ENCODE data around the gene KRT12.

KRT12 gene

DNA sequence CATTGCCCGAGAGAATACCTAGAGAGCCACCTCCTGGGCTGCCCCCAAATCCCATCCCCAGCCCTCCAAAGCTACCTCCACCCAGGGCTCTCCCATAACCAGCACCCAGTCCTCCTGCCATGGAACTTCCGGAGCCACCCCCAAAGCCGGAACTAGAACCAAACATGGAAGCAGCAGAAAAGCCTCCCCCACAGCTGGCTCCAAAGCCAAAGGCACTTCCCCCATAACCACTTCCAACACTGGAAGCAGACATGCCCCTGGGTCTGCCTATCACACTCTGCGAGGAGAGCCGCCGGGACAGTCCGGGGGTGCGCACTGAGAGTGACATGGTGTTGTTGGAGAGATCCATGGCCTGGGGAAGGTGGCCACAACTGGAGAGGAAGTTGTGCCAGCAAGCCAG is at the start of gene KRT12:
TSS of gene KRT12 (minus strand) at position 386 of the 400 bp plus-strand sequence. CDS start at position 349, 37 bp downstream.
- DNase-seq: no peak

DNA sequence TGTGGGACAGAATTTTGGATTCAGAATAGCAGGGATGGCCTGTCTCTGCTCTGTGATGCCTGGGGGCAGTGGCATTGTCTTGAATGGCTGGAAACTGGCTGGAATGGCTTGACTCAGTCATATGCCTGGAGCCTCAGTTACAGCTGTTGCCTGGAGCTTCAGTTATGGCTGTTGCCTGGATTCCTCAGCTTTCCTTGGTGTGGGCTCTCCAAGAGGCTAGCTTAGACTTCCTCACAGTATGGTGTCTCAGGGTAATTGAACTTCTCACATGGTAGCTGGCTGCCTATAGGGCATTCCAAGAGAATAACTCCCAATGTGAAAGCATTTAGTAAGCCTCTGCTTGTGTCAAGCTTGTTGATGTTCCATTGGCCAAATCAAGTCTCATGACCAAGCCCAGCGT is 49.3 kb upstream of the KRT12 start:
- no peak for DNase-seq

DNA sequence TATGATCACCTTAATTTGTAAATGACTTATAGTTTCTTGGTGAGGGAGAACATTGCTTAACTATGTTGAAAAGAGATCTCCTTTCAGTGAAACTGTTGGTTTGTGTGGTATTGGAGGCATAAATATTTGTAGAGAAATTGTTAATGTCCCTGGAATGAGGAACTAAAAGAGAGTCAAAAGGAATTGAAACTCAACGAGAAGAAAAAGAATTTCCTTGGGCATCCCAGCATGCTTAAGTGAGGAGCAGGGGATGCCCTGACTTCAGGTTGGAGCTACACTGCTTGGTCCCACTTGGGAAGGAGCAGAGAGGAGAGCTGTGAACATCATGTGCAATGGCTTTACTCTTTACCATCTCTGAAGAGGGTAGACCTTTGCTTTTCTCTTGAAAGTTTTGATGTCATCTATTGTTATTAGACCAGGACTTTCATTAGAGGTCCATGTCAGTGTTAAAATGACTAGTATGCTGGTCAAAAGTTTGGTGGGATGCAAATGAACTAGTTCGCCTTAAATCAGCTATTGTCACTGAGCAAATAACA is 48.8 kb upstream of the KRT12 start:
- DNase-seq: no peak

DNA sequence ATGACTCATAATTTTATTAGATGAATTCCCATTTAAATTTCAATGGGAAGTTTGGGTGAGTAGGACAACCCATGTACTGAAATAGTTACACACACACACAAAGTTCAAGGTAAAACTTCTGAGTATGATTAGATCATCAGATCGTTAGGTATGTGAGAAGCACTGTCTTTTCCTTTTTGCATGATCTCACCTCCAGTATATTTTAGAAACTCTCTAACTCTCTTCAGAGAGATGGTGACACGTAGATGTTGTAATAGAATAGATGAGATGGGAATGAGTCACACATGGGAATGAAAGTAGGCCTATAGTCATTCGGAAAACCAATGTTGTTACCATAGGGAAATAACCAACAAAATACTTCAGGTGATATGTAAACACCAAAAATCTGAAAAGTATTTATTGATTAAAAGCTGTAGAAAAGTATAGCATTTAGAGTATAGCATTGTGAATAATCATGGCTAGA is 48.2 kb upstream of the KRT12 start:
- DNase-seq: no peak

DNA sequence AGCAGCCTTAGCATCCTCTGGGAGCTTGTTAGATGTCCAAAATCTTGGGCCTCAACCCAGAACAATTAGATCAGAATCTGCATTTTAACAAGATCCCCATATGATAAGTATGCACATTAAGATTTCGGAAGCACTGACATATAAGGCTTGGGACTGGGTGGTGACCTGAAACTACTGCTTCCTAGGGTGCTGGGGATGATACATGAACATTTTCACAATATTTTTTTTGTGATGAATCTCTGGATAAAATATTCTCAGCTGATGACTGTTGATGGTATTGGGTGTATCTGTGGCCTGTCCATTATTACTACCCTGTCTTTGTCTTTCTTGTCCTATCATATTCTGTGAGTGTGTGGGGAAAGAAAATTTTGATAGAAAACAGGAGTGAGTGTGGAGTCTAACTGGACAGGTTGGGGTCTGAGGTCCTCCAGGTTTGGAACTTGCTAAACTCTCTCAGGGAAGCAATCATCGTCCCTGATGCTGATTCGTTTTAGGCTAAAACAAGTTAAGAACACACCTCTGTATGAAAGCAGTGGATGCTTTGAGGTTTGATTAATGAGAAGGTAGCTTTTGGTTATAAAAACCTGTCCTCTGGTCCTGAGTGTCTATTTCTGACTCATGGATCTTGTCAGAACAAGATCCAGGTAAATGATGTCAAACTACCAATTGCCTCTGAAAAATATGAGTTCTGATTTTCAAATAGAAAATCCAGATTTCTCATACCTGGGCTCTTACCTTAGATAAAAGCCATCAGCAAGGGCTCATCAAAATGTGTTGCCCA is 47.2 kb upstream of the KRT12 start:
- no peak for DNase-seq

DNA sequence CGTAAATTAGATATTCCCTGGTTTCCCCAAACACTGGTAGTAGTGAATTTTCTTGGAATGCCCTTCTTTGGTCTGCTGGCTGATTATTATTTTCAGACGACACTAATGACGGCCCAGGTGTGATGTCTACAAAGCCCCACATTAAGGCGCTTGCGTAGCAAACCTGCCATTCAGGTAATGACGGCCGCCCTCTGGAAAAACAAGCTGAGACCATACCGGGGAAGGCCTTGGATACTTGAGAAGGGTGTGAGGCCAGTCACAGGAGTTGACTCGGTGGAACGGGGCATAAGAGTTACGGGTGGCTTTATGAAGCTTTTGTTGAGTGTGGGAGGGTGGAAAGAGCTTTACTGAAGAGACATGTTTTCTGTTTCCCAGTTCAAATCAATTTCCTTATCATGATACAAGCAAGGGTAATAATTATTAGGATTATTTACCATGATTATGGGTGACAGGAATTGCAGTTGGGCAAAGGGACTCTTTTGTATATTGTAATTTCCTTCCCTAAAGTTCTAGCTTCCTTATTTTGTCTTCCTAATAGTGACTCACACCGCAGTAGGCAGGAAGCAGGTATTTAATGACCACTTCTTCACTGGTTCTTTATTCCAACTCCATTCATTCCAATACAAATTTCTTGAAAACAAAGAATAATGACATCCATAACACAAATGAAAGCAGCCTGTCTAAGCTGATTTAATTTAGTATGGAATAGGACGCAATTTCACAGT is 45.6 kb upstream of the KRT12 start:
- no peak for DNase-seq

DNA sequence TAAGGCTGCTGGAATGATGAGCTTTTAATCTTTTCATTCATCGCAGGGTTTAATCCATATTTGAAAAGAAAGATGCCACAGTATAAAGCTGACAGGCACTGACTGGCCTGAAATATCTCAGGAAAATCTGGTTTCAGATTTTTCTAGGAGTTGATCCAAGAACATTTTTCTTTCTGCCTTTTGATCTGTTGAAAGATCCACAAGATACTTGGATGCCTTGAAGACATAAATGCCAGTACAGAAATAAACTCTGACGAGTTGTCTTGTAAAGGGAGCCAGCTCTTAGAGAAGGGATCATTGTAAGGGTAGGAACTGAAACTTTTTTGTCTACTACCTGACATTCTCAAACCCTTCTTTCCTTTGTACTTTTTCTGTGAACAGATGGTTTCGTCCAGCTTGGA is 43.4 kb upstream of the KRT12 start:
- DNase-seq: no peak

DNA sequence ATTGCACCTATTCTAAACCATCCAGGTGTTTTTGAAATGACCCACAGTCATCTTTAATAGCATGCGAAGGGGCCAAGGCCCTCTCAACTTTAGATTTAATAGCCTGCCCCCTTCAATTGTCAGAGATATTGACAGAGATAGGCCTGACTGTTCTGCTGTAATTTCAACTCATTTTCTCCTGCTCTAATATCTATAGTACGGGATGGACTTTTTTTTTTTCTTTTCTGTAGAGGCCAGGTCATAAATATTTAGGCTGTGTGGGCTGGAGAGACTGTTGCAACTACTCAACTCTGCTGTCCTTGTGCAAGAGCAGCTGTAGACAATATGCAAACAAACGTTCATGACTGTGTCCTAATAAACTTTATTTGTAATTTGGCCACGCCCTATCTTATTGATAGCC is 42.7 kb upstream of the KRT12 start:
- no peak for DNase-seq

DNA sequence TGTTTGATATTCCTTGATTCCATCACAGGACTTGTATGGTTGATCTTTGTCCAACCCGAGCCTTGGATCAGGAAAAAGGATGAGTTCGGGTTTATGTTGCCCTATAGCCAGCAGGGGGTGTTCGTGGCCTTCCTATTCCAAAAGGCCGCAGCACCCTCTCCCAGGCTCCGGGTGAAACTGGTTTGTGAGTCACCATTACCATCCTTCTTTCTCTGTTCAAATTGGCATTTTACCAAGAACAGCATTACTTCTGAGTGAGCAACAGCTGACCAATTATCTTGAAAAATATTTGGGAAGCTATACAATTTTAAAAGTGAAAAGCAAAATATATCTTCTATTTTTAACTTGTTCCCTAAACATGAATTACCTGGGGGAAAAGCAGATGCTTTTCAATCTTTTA is 42.3 kb upstream of the KRT12 start:
- DNase-seq: peak; percentile 53

DNA sequence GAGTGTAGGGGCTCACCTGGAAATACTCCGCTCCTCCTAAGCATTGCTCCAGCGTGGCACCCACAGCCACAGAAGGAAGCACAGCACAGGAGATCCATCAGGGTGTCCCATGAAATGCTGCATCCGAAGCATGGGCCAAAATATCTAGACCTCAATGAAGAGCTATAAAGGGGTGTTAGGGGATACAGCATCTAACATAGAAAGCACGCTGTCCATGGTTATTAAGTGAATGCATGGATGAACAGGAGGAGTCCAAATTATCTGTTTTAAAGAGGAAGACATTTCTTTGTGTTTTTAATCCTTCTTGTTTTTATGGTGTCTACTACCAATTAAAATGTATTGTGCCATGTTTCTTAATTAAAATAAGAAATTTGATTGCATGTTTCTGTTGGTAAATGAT is 39.6 kb upstream of the KRT12 start:
- DNase-seq: no peak

DNA sequence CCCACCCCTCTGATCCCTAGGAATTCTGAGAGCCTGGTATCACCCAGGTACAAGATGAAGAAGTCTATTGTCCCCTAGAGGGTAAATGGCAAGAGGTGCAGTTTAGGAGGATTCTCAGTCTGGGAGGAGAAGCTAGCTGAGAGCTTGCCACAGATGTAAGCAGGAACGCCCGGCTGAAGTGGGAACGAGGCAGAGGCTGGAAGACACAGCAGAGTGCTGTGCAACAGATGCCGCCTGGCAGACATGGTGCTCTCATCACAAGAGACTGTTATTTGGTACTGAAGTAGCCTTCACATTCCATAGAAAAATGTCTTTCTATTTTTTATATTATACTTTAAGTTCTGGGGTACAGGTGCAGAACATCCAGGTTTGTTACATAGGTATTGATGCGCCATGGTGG is 38.3 kb upstream of the KRT12 start:
- DNase-seq: no peak

DNA sequence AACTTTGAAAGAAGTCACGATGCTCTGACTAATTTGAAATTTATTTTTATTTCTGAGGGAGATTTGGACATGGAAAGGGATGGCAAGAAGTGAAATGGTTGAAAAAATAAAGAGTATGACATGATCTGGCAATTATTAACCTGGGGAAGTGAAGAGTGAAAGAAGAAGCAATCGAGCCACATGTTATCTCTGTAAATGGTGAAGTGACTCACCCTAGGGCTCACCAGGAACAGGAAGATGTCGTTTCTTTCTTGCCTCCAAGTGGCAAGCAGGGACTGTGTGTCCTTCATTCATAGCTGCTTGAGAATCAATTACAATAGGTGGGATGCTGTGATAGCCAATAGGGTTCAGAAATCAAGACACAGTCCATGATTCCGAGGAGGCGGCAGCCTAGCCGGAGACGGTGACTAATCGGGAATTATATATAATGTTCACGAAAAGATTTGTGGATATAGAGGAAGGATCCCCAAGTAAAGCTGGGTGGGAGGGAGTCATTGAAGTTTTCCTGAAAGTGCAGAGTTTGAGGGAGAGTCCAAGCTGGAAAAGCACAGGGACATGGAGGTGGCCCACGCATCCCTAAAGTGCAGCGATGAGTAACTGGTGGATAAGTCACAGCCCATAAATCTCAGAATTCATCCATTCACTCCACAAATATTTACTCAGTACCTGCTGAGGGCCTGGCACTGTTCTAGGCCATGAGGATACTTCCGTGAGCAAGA is 36.3 kb upstream of the KRT12 start:
- DNase-seq: no peak

DNA sequence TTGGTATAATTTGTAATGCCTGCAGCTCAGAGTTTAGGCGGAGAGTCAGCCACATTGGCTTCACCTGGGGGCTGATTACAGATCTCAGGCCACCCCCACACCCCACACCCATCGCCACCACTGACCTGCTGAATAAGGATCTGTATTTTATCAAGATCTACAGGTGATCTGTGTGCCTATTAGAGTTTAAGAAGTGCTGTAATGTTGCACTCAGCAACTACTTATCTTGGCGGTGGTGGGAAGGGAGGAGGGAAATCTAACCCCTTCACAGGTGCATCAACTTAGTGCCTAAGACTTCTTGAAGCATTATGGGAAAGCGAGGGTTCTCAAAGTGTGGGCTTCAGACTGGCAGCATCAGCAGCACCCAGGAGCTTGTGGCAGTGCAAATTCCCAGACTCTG is 35.5 kb upstream of the KRT12 start:
- DNase-seq: no peak

DNA sequence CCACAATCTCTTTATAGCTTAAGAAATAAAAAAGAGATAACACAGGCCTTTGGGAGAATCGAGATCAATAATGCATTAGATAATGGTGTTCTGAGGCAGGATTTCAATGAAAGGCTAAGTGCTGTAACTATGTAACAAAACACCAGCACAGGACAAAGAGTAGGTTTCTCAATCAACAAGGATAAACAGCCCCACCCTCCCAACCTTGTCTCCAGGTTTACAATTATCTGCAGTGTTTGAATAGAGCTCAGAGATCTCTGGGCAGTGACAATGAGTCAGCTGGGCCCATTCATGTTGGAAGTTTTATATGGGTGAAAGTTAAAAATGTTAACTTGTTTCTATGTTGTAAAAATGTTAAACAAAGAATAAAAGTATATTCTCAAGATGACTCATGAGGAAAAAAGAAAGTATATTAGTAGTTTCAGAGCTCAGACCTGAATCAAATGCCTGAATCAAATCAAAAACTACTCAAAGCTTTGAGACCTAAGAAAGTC is 35.0 kb upstream of the KRT12 start:
- DNase-seq: no peak

DNA sequence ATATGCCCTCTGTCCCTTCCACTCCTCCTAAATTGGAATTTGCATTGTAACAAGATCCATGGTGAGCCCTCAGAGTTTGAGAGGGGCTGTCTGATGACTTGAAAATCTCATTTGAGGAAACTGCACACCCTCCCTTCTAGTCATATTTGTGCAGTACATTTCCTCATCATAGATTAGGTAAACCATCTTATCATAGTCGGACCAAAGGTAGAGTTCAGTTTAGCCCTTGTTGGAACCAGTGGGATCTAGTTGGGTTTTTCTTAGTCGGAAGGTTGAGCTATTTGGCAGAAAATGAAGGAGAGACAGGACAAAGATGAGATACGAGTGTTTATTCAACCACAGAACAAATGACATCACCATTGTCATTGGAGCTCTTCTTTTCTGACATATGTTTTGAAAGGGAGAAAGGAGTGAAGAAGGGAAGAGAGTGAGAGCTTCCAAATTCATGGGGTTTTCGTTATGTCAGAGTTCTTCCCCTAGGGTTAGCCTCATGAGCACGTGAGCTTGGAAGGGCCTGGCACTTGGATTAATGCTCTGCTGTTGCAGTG is 33.9 kb upstream of the KRT12 start:
- no peak for DNase-seq

DNA sequence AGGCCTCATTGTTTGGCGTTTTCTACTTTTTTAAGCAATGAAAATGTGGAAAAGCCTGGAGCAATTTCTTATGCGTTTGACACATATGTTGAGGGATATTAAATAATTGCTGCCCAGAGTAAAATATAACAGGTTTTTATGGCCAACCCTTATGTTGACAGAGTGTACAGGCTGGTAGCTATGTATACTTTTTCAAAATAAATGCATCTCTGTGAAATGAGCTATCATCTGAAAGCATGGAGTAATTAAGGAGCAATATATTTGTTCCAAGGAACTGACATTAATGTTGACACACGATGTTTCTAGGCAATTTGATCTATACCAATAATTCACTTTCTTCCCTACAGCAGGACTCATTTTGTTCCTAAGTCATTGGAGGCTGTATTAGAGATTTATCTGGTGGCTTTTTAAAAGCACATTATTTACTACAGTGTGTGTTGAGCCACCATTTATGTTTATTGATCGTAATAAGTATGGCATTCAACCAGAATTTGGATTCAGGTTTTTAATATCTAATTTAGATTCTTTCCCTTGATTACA is 30.0 kb upstream of the KRT12 start:
- DNase-seq: no peak

DNA sequence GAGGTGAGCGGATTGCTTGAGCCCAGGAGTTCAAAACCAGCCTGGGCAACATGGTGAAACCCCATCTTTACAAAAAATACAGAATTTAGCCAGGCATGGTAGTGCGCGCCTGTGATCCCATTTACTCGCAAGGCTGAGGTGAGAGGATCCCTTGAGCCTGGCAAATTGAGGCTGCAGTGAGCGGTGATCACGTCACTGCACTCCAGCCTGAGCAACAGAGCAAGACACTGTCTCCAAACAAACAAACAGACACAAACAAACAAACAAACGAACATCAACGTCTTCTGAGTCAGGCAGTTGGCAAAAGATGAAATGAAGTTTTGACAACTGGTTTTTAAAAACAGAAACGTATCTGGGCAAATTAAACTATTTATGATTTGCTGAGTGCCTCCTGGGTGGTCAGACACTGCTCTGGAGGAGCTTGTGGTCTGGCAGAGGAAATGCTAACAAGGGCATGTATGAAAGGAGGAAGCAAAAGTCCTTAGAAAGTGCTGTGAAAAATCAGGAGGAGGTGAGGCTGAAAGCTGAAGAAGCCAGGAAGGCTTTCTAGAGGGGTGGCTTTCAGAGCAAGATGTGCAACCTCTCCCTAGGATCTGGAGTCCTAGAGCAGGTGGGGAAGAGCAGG is 28.2 kb upstream of the KRT12 start:
- DNase-seq: no peak

DNA sequence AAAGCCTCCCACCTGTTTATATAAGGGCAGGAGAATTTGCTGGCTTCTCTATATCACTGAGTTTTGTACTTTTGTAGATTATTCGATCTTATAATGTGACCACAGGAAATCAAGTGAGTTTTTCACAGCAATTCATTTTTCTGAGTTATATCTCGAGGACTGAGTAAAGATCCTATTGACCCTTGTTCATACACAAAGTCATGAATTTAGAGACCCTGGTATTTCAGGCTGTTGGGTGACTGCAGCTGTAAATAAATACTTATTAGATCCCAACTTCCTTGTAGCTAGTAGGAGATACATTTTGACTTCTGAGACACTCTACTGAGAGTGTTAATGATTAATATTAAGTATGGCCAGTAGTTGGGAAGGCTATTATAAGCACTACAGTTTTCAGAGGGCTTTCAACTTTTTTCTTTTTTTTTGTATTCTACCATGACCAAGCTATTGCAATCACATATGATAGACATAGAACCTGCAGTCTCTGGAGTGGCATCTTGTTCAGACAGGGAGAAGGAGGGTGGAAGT is 21.2 kb upstream of the KRT12 start:
- no peak for DNase-seq

DNA sequence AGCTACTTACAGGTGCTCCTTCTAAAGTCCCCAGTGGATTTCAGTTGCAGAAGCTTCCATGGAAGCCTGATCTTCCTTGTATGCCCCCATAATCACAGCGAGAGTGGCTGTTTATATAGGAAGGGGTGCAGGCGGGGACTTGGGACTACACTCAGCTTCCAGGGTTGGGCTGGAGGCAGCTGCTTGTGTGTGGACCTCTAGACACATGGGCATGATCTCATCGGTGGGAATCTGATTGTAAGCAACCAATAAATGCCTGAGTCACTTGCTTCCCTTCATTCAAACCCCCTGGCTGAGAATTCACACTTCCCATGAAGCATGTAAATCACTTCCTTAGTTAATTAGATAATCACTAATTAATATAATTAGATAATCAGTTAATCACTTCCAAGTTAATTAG is 19.1 kb upstream of the KRT12 start:
- DNase-seq: no peak

DNA sequence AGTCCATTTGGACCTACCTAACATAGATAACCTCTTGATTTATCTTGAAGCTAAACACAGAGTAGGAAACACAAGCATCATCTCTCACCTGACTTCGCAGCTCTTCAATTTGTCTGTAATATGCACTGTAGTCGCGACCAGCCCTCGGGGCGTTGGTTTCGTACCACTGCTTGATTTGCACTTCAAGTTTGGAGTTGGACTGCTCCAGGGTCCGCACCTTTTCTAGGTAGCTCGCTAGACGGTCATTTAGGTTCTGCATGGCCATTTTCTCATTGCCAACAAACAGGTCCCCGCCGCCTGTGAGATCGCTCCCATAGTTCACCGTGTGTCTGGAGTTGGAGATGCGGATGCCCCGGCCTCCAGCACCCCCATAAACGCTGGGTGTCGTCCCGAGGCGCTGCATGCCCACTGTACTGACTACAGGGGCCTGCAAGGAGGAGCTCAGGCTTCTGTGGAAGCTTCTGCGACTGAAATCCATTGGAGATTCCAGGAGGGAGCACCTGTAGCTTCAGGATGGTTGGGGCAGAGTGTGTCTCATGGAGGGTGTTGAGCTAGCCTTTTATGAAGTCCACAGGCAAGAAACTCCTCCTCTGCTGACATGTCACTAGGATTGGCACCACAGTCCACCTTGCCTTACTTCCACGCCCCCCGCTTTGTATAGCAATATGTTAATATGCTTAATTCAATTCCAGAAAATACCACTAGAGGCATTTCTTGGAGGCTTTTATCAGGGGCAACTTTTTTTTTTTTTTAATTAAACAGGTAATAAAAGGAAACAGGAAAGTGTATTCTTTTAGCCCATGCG is 17.9 kb upstream of the KRT12 start, which contains the start of gene KRT20:
TSS of gene KRT20 (minus strand) at position 535 of the 805 bp plus-strand sequence. CDS start at position 478, 57 bp downstream.
- DNase-seq: no peak

All from activated CD4-positive, alpha-beta T cell treated with anti-CD3 and anti-CD28 coated beads for 1 hour (primary cell).